22Rv1 (cell line): ENCODE results near the gene NBPF6.
"Not testable (repeated sequence)": the region's sequence is repeated elsewhere in the genome, so short reads cannot be mapped to it uniquely, and the experiment has no call there.

Experiments
- H3K27ac ChIP-seq: fragments of 450-650 bp; 2 replicates; pipeline ENCODE4 v1.5.1; 2017
- ZFX ChIP-seq: fragments of 450-650 bp; IDR thresholded peaks from 2 replicates; pipeline ENCODE4 v1.6.1; 2017; ENCODE audit warnings: antibody characterized with exemption, borderline replicate concordance
- TF ChIP-seq, protein P1 (sequence below): fragments of 450-650 bp; IDR thresholded peaks from 2 replicates; pipeline ENCODE4 v1.5.1; 2017; ENCODE audit warnings: mild to moderate bottlenecking

The NBPF6 gene

DNA sequence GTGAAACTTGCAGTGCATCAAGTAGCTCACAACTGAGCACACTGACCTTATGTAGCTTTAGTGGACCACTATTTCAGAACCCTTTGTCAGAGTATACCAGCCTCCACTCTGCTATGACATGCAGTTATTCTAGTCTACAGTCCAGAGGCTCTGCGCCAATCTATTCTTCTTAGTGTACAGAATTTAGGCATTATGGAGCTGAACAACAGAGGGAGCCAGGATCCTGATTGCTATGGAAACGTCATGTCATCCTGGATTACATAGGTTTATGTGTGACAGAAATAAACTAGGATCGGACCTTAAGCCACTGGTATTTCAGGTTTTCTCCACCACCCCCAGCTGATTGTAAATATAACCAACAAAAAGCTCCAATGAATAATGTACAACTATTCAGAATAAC is 61.6 kb downstream of the NBPF6 start:
- no peak overlapping the region for H3K27ac ChIP-seq
- TF ChIP-seq, protein P1, sequence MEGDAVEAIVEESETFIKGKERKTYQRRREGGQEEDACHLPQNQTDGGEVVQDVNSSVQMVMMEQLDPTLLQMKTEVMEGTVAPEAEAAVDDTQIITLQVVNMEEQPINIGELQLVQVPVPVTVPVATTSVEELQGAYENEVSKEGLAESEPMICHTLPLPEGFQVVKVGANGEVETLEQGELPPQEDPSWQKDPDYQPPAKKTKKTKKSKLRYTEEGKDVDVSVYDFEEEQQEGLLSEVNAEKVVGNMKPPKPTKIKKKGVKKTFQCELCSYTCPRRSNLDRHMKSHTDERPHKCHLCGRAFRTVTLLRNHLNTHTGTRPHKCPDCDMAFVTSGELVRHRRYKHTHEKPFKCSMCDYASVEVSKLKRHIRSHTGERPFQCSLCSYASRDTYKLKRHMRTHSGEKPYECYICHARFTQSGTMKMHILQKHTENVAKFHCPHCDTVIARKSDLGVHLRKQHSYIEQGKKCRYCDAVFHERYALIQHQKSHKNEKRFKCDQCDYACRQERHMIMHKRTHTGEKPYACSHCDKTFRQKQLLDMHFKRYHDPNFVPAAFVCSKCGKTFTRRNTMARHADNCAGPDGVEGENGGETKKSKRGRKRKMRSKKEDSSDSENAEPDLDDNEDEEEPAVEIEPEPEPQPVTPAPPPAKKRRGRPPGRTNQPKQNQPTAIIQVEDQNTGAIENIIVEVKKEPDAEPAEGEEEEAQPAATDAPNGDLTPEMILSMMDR, result no peak
- no peak for TF ChIP-seq ZFX

DNA sequence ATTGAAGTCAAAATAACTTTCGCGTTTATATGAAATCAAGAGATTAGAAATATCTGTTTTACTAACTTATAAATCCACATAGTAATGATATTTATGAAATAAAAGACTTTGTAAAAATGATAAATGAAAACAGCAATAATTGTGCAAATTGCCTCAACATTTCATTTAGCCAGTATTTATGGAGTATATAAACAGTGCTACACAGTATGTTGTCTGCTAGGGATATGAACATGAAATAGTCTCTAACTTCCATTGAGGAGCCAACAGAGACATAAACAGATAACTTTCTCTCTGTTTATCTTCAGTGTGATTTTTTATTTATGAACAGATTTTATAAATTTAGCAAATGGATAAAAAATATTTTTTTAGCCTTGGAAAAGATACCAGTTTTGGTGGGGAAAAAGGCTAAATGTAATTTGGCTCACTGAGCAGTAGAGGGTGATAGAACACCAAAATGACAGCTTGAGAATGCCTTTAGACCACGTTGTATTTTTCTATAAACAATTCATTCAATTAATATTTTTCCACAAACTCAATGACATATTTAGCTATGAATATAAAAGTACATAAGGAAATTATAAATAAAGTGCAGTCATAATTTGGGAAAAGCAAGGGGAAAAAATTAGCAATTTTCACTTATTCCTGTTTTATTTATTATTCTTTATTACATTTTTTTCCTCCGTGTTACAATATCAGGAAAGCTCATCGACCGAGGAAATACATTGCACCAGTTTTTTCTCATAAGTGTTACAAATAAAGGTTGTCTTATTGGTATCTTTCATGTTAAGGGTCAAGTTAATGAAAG is 62.3 kb downstream of the NBPF6 start:
- TF ChIP-seq ZFX, result no peak
- TF ChIP-seq, protein P1, result peak; percentile 89
- H3K27ac ChIP-seq, result no peak overlapping the region

DNA sequence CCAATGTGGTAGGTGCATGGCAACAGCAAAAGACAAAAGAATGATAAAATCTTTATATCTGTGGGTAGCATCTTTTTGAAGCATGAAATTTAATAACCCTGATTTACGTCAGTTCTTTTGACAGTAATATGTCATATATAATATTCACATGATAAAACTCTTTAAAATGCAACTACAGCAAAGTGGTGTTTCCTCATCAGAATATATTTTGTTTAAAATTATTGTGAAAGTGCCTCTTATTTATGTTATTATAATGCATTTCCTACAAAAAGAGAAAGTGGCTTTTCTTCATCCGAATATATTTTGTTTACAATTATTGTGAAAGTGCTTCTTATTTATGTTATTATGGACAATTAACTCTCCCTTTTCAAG is 62.9 kb downstream of the NBPF6 start:
- H3K27ac ChIP-seq, result no peak overlapping the region
- no peak for TF ChIP-seq ZFX
- TF ChIP-seq, protein P1, result no peak

DNA sequence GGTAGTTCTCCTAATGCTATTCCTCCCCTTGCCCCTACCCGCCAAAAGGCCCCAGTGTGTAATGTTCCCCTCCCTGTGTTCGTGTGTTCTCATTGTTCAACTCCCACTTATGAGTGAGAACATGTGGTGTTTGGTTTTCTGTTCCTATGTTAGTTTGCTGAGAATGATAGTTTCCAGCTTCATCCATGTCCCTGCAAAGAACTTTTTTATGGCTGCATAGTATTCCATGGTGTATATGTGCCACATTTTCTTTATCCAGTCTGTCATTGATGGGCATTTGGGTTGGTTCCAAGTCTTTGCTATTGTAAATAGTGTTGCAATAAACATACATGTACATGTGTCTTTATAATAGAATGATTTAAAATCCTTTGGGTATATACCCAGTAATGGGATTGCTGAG is 63.8 kb downstream of the NBPF6 start:
- not testable (repeated sequence) for H3K27ac ChIP-seq

GRCh38 chr1:108517301-108517897 is 67.3 kb downstream of the NBPF6 start:
- not testable (repeated sequence) for H3K27ac ChIP-seq
